Measurements from ENCODE around the gene CSMD2.

DNA sequence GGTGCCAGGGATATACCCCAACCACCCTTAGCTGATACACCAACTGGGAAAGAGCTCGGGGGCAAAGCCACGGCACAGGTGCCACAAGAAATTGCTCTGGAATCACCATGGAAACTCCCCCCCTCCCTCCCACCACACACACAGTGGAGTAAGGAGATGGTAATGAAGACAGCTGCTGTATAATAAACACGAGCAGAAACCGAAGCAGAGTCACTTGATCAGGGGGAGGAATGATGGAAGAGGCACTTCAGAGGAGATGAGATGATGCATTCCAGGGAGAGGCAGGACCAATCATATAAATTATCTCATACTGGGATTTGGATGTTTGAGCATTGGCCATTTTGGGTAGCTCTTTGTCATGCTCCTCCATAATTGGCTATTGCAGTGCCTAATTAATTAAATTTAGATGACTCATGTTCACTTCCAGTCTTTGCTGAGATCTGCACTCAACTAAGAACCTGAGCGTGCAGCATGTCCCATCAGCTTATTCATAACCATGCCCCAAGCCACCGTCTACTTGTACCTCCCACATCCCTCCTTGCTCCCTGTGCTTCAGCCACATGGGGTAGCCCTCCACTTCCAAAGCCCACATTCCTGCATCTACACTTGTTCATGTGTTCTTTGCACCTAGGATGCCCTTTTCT, 503.1 kb downstream of the CSMD2 start:
- TF ChIP-seq SIN3A (IDR thresholded peaks at IDR 0.05; ENCODE audit: borderline replicate concordance, insufficient read depth, low read length) (no peak), POLR2AphosphoS5 (IDR thresholded peaks at IDR 0.05; ENCODE audit: low read depth, low read length) (no peak), TAF1 (IDR thresholded peaks at IDR 0.05; ENCODE audit: borderline replicate concordance, insufficient read depth, low read length) (no peak)
- TF ChIP-seq, protein P1, sequence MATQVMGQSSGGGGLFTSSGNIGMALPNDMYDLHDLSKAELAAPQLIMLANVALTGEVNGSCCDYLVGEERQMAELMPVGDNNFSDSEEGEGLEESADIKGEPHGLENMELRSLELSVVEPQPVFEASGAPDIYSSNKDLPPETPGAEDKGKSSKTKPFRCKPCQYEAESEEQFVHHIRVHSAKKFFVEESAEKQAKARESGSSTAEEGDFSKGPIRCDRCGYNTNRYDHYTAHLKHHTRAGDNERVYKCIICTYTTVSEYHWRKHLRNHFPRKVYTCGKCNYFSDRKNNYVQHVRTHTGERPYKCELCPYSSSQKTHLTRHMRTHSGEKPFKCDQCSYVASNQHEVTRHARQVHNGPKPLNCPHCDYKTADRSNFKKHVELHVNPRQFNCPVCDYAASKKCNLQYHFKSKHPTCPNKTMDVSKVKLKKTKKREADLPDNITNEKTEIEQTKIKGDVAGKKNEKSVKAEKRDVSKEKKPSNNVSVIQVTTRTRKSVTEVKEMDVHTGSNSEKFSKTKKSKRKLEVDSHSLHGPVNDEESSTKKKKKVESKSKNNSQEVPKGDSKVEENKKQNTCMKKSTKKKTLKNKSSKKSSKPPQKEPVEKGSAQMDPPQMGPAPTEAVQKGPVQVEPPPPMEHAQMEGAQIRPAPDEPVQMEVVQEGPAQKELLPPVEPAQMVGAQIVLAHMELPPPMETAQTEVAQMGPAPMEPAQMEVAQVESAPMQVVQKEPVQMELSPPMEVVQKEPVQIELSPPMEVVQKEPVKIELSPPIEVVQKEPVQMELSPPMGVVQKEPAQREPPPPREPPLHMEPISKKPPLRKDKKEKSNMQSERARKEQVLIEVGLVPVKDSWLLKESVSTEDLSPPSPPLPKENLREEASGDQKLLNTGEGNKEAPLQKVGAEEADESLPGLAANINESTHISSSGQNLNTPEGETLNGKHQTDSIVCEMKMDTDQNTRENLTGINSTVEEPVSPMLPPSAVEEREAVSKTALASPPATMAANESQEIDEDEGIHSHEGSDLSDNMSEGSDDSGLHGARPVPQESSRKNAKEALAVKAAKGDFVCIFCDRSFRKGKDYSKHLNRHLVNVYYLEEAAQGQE (IDR thresholded peaks at IDR 0.05; ENCODE audit: insufficient read depth in 1 of 2, low read depth in 2 of 2, low read length in 2 of 2): no peak

Measured in PFSK-1 (cell line).